Stimulated activated naive CD8-positive, alpha-beta T cell treated with anti-CD3 and anti-CD28 coated beads, Interleukin-15, Interleukin-2, amounts not matched to agents 100 U/mL and 50 U/mL, for 24 hours (primary cell): ENCODE results near the gene MR1.
"Not testable (repeated sequence)": the region's sequence is repeated elsewhere in the genome, so short reads cannot be mapped to it uniquely, and the experiment has no call there.

Experiments used
- ATAC-seq: fragments of 150-1000 bp; cut with Tn5 transposase; one replicate; pipeline ENCODE4 v1.10.0; 2021
- DNase-seq: peaks from one replicate; pipeline ENCODE4 v3.0.0; 2021

MR1 gene

GRCh38 chr1:181032535-181032934 is 1.2 kb upstream of the MR1 start:
- no peak for DNase-seq
- ATAC-seq, result no peak

- DNase-seq (peak; percentile 37), ATAC-seq (peak; percentile 37)
Observed at GRCh38 chr1:181033128-181033798, 520 bp upstream of the MR1 start.

GRCh38 chr1:181035210-181035609 is 1.4 kb downstream of the MR1 start:
- ATAC-seq, result not testable (repeated sequence)

GRCh38 chr1:181036107-181036836 is 2.5 kb downstream of the MR1 start:
- no peak for DNase-seq
- ATAC-seq, result no peak

More at GRCh38 chr1:181035210-181035609, 1.4 kb downstream of the MR1 start:
- not testable (repeated sequence) for DNase-seq

- DNase-seq, result no peak
- ATAC-seq, result no peak
Observed at GRCh38 chr1:181037386-181037785, 3.6 kb downstream of the MR1 start.

- ATAC-seq (peak; percentile 67), DNase-seq (peak; percentile 67)
Observed at GRCh38 chr1:181038399-181038873, 4.7 kb downstream of the MR1 start.

GRCh38 chr1:181040284-181040865 is 6.6 kb downstream of the MR1 start:
- DNase-seq (no peak), ATAC-seq (no peak)

- ATAC-seq (peak; percentile 28), DNase-seq (peak; percentile 32)
Observed at GRCh38 chr1:181043025-181043888, 9.5 kb downstream of the MR1 start.

- ATAC-seq, result peak; percentile 97
- peak; percentile 74 for DNase-seq
Observed at GRCh38 chr1:181044449-181044966, 10.7 kb downstream of the MR1 start.

- DNase-seq, ATAC-seq: not testable (repeated sequence)
Observed at GRCh38 chr1:181045946-181046345, 12.2 kb downstream of the MR1 start.

- ATAC-seq, result no peak
- no peak for DNase-seq
Observed at GRCh38 chr1:181049378-181049777, 15.6 kb downstream of the MR1 start.

- DNase-seq (no peak), ATAC-seq (no peak)
Observed at GRCh38 chr1:181050922-181051321, 17.1 kb downstream of the MR1 start.

GRCh38 chr1:181056560-181056959 is 22.8 kb downstream of the MR1 start:
- ATAC-seq (no peak), DNase-seq (no peak)

- ATAC-seq (no peak), DNase-seq (no peak)
Observed at GRCh38 chr1:181057079-181057478, 23.3 kb downstream of the MR1 start.

- DNase-seq, result no peak
- no peak for ATAC-seq
Observed at GRCh38 chr1:181059435-181059834, 25.7 kb downstream of the MR1 start.

GRCh38 chr1:181060066-181060465 is 26.3 kb downstream of the MR1 start:
- ATAC-seq (no peak), DNase-seq (no peak)

- not testable (repeated sequence) for ATAC-seq
Observed at GRCh38 chr1:181060947-181061346, 27.2 kb downstream of the MR1 start.

GRCh38 chr1:181061487-181061886 is 27.7 kb downstream of the MR1 start:
- no peak for DNase-seq
- no peak for ATAC-seq

More at GRCh38 chr1:181060947-181061346, 27.2 kb downstream of the MR1 start:
- DNase-seq, result not testable (repeated sequence)

- peak; percentile 60 for DNase-seq
Observed at GRCh38 chr1:181061891-181062835, 28.4 kb downstream of the MR1 start.

GRCh38 chr1:181062836-181063428 is 29.1 kb downstream of the MR1 start:
- ATAC-seq (peak; percentile 96), DNase-seq (peak; percentile 54)

More at GRCh38 chr1:181061891-181062835, 28.4 kb downstream of the MR1 start:
- peak; percentile 79 for ATAC-seq
